ENCODE measurements around the gene CNPY1.

Gene CNPY1

DNA sequence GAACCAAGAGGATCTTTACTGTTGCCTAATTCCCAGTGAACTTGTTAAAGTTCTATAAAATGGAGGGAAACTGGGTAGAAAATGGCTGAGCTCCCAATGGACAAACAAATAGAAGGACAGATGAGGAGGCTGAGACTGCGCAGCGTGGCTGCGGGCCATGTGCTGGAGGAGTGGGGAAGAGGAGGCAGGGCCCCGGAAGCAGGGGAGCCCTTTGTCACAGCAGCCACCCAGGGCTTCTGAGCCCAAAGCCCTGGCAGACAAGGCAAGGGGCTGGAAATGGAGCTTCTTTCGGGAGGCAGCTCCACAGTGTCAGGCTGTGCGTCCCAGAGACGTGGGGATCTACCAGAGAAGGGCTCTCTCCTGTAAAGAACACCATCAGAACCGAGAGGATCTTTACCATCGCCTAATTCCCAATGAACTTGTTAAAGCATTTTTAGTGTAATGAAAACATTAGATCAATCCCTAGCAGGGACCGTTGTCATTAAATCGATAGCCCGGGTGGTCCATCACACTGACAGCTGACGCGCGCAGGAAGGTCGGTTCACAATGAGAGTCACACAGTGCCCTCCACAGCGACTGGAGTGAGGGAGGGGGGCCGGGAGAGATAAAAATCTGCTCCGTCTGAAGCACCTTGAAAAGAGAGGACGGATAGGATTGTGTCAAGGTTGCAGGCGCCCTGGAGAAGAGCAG lies 14.0 kb upstream of the CNPY1 start:
- no peak overlapping the region for H2BK15ac ChIP-seq (replicated peaks; ENCODE audit: low read depth)
- no peak overlapping the region for H4K8ac ChIP-seq (ENCODE audit: low read depth, low read length)
- H3K27me3 ChIP-seq (ENCODE audit: insufficient read depth, low read length, poor library complexity) = no peaks in the 10 kb centered on the region
- no peak overlapping the region for H3K9ac ChIP-seq (ENCODE audit: low read length)
- H2AK5ac ChIP-seq (ENCODE audit: low read length) = no peak overlapping the region
- H3K4me3 ChIP-seq (ENCODE audit: low read length) = no peak overlapping the region
- no peaks in the 10 kb centered on the region for H3K79me2 ChIP-seq (ENCODE audit: control insufficient read depth, insufficient read depth, low read length)
- no peak overlapping the region for H3K23ac ChIP-seq (ENCODE audit: low read length)
- H3K79me1 ChIP-seq (ENCODE audit: low read length) = no peaks in the 10 kb centered on the region
- no peak overlapping the region for H3K4me2 ChIP-seq (ENCODE audit: low read length)
- no peak overlapping the region for H3K4ac ChIP-seq (ENCODE audit: low read depth, low read length)
- no peak overlapping the region for H3K56ac ChIP-seq (ENCODE audit: low read length)
- H2BK120ac ChIP-seq (ENCODE audit: low read depth, low read length) = no peak overlapping the region
- no peaks in the 10 kb centered on the region for H3K4me1 ChIP-seq (ENCODE audit: control insufficient read depth, low read depth, low read length)
- no peaks in the 10 kb centered on the region for H3K36me3 ChIP-seq (ENCODE audit: control insufficient read depth, insufficient read depth, low read length)
- H4K5ac ChIP-seq (ENCODE audit: low read length) = no peak overlapping the region
- no CpG with 5 or more reads among the region's 21 CpGs for WGBS (ENCODE audit: extremely low coverage, insufficient coverage, low lambda C conversion rate)
- DNase-seq = no peak
- no peak overlapping the region for H3K18ac ChIP-seq (ENCODE audit: low read length)
- no peak overlapping the region for H3K27ac ChIP-seq (ENCODE audit: low read depth, low read length)
- H2BK5ac ChIP-seq (ENCODE audit: low read length) = no peak overlapping the region

DNA sequence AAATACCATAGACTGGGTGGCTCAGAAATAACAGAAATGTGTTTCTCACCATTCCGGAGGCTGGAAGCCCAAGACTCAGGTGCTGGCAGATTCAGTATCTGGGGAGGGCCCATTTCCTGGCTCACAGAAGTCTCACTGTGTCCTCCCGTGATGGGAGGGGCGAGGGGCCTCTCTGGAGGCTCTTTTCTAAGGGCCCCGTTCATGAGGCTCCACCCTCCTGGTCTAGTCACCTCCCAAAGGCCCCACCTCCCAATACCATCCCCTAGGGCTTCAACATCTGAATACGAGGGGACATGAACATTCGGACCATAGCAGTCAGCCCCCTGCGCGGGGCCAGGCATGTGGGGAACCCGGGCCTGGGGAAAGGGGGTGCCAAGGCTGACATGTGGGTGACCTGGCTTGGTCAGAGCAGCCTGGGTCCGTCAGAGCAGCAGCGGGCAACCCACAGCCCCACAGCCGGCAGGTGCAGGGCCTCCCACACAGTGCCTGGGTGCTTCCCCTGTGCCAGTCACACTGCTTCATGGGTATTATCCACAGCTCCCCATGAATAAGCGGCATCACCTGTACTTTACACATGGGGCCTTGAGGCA lies 13.3 kb upstream of the CNPY1 start:
- no peak overlapping the region for H2AK5ac ChIP-seq (ENCODE audit: low read length)
- H3K23ac ChIP-seq (ENCODE audit: low read length) = no peak overlapping the region
- no peak overlapping the region for H3K18ac ChIP-seq (ENCODE audit: low read length)
- no peak overlapping the region for H3K4me3 ChIP-seq (ENCODE audit: low read length)
- no peak overlapping the region for H3K4me2 ChIP-seq (ENCODE audit: low read length)
- no peak overlapping the region for H3K4ac ChIP-seq (ENCODE audit: low read depth, low read length)
- no peak overlapping the region for H2BK15ac ChIP-seq (replicated peaks; ENCODE audit: low read depth)
- WGBS (ENCODE audit: extremely low coverage, insufficient coverage, low lambda C conversion rate) = no CpG with 5 or more reads among the region's 13 CpGs
- H2BK5ac ChIP-seq (ENCODE audit: low read length) = no peak overlapping the region
- H3K79me2 ChIP-seq (ENCODE audit: control insufficient read depth, insufficient read depth, low read length) = no peaks in the 10 kb centered on the region
- no peaks in the 10 kb centered on the region for H3K79me1 ChIP-seq (ENCODE audit: low read length)
- H3K9ac ChIP-seq (ENCODE audit: low read length) = no peak overlapping the region
- no peak overlapping the region for H3K56ac ChIP-seq (ENCODE audit: low read length)
- H3K27me3 ChIP-seq (ENCODE audit: insufficient read depth, low read length, poor library complexity) = no peaks in the 10 kb centered on the region
- H4K5ac ChIP-seq (ENCODE audit: low read length) = no peak overlapping the region
- H3K27ac ChIP-seq (ENCODE audit: low read depth, low read length) = no peak overlapping the region
- no peak overlapping the region for H4K8ac ChIP-seq (ENCODE audit: low read depth, low read length)
- H3K36me3 ChIP-seq (ENCODE audit: control insufficient read depth, insufficient read depth, low read length) = no peaks in the 10 kb centered on the region
- no peaks in the 10 kb centered on the region for H3K4me1 ChIP-seq (ENCODE audit: control insufficient read depth, low read depth, low read length)
- no peak overlapping the region for H2BK120ac ChIP-seq (ENCODE audit: low read depth, low read length)
- no peak for DNase-seq

DNA sequence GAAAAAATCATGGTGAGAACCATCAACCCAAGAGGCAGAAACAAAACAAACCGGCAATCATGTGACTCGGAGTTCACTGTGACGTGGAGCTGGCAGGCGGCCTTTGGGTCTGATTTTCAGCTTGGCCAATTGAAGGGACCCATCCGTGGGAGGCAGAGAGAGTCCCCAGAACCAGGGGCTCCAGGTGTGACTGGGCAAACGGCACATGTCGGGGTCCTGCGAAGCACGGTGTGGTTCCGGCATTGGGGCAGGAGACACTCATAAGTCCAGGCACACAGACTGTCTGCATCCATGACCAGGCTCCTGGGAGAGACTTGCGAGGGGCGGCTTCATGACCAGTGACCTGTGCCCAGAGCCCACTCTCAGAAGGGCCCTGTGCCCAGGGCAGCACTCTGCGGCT lies 12.6 kb upstream of the CNPY1 start:
- Histone ChIP-seq H2AK5ac (ENCODE audit: low read length) (no peak overlapping the region), H3K36me3 (ENCODE audit: control insufficient read depth, insufficient read depth, low read length) (no peaks in the 10 kb centered on the region), H3K27me3 (ENCODE audit: insufficient read depth, low read length, poor library complexity) (no peaks in the 10 kb centered on the region), H3K79me1 (ENCODE audit: low read length) (no peaks in the 10 kb centered on the region), H3K18ac (ENCODE audit: low read length) (no peak overlapping the region), H2BK120ac (ENCODE audit: low read depth, low read length) (no peak overlapping the region), H3K4me1 (ENCODE audit: control insufficient read depth, low read depth, low read length) (no peaks in the 10 kb centered on the region), H3K79me2 (ENCODE audit: control insufficient read depth, insufficient read depth, low read length) (no peaks in the 10 kb centered on the region), H3K9ac (ENCODE audit: low read length) (no peak overlapping the region), H3K27ac (ENCODE audit: low read depth, low read length) (no peak overlapping the region), H4K5ac (ENCODE audit: low read length) (no peak overlapping the region), H3K4me3 (ENCODE audit: low read length) (no peak overlapping the region), H3K56ac (ENCODE audit: low read length) (no peak overlapping the region), H2BK15ac (replicated peaks; ENCODE audit: low read depth) (no peak overlapping the region), H3K4me2 (ENCODE audit: low read length) (no peak overlapping the region), H3K4ac (ENCODE audit: low read depth, low read length) (no peak overlapping the region), H2BK5ac (ENCODE audit: low read length) (no peak overlapping the region), H3K23ac (ENCODE audit: low read length) (no peak overlapping the region), H4K8ac (ENCODE audit: low read depth, low read length) (no peak overlapping the region)
- DNase-seq = no peak
- no CpG with 5 or more reads among the region's 13 CpGs for WGBS (ENCODE audit: extremely low coverage, insufficient coverage, low lambda C conversion rate)

DNA sequence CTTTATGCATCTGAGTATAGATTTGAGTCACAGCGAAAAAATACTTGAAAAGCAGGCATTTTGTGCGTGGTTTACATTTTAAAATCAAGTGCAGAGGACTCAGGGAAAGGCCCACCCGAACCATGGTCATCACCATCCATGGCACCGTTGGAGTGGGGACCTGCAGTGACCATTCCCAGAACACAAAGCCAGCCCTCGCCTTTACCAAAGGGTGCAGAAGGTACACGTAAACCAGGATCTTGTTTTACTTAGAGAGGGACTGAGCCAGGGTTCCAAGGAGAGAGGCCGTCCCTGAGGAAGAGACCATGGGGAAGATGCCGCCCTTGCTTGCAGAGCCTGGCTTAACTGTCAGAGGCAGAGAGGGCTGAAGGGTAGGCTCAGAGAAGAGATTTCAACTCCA lies 12.0 kb upstream of the CNPY1 start:
- no peak for DNase-seq
- H3K36me3 ChIP-seq (ENCODE audit: control insufficient read depth, insufficient read depth, low read length) = no peaks in the 10 kb centered on the region
- no peak overlapping the region for H4K5ac ChIP-seq (ENCODE audit: low read length)
- H3K4me3 ChIP-seq (ENCODE audit: low read length) = no peak overlapping the region
- H3K18ac ChIP-seq (ENCODE audit: low read length) = no peak overlapping the region
- H2BK120ac ChIP-seq (ENCODE audit: low read depth, low read length) = no peak overlapping the region
- no peak overlapping the region for H2AK5ac ChIP-seq (ENCODE audit: low read length)
- no peaks in the 10 kb centered on the region for H3K27me3 ChIP-seq (ENCODE audit: insufficient read depth, low read length, poor library complexity)
- H3K9ac ChIP-seq (ENCODE audit: low read length) = no peak overlapping the region
- no peak overlapping the region for H4K8ac ChIP-seq (ENCODE audit: low read depth, low read length)
- no peak overlapping the region for H3K56ac ChIP-seq (ENCODE audit: low read length)
- H3K4ac ChIP-seq (ENCODE audit: low read depth, low read length) = no peak overlapping the region
- no CpG with 5 or more reads among the region's 8 CpGs for WGBS (ENCODE audit: extremely low coverage, insufficient coverage, low lambda C conversion rate)
- H3K27ac ChIP-seq (ENCODE audit: low read depth, low read length) = no peak overlapping the region
- H2BK5ac ChIP-seq (ENCODE audit: low read length) = no peak overlapping the region
- H2BK15ac ChIP-seq (replicated peaks; ENCODE audit: low read depth) = no peak overlapping the region
- H3K23ac ChIP-seq (ENCODE audit: low read length) = no peak overlapping the region
- no peaks in the 10 kb centered on the region for H3K4me1 ChIP-seq (ENCODE audit: control insufficient read depth, low read depth, low read length)
- H3K4me2 ChIP-seq (ENCODE audit: low read length) = no peak overlapping the region
- H3K79me1 ChIP-seq (ENCODE audit: low read length) = no peaks in the 10 kb centered on the region
- H3K79me2 ChIP-seq (ENCODE audit: control insufficient read depth, insufficient read depth, low read length) = no peaks in the 10 kb centered on the region

DNA sequence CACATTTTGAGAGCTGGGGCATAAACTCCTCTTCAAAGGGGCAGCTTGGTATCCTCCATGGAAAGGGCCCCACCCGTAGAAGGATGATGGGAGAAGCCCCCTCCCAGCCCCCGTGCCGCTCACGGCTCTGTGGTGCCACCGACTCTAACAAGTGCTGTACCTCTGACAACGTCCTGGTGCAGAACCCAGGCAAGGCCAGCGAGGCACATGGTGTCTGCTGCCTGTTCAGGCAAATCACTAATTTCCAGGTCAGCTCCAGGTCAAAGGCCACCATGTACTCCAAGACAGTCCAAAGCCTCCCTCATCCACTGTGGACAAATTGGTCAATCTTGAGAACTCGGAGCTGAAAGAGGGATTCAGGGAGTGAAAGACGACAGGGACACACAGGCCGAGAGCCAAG lies 11.4 kb upstream of the CNPY1 start:
- Histone ChIP-seq H3K4me3 (ENCODE audit: low read length) (no peak overlapping the region), H3K4me2 (ENCODE audit: low read length) (no peak overlapping the region), H2BK120ac (ENCODE audit: low read depth, low read length) (no peak overlapping the region), H3K23ac (ENCODE audit: low read length) (no peak overlapping the region), H3K79me1 (ENCODE audit: low read length) (no peaks in the 10 kb centered on the region), H4K5ac (ENCODE audit: low read length) (no peak overlapping the region), H2BK15ac (replicated peaks; ENCODE audit: low read depth) (no peak overlapping the region), H3K4ac (ENCODE audit: low read depth, low read length) (no peak overlapping the region), H3K27ac (ENCODE audit: low read depth, low read length) (no peak overlapping the region), H3K27me3 (ENCODE audit: insufficient read depth, low read length, poor library complexity) (no peaks in the 10 kb centered on the region), H3K79me2 (ENCODE audit: control insufficient read depth, insufficient read depth, low read length) (no peaks in the 10 kb centered on the region), H3K9ac (ENCODE audit: low read length) (no peak overlapping the region), H2AK5ac (ENCODE audit: low read length) (no peak overlapping the region), H3K18ac (ENCODE audit: low read length) (no peak overlapping the region), H3K56ac (ENCODE audit: low read length) (no peak overlapping the region), H3K4me1 (ENCODE audit: control insufficient read depth, low read depth, low read length) (no peaks in the 10 kb centered on the region), H2BK5ac (ENCODE audit: low read length) (no peak overlapping the region), H4K8ac (ENCODE audit: low read depth, low read length) (no peak overlapping the region), H3K36me3 (ENCODE audit: control insufficient read depth, insufficient read depth, low read length) (no peaks in the 10 kb centered on the region)
- WGBS (ENCODE audit: extremely low coverage, insufficient coverage, low lambda C conversion rate) = no CpG with 5 or more reads among the region's 10 CpGs
- DNase-seq = no peak

DNA sequence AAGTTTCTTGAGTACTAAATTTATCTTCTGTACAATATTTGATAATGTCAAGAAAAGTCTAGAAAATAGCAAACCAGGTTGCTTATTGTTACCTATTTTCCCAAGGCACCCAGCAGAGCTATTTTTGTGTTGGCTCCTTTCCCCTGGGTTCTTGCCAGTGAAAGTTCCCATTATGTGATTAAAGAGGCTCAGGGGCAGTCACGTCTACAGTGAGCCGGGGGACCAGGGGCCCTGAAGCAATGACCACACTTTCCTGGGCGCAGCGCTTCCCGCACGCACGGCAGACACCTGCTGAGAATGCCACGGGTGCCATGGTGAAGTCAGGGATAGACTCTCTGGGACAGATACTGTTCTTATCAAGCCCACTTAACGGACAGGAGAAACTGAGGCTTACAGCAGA lies 10.4 kb upstream of the CNPY1 start:
- no CpG with 5 or more reads among the region's 9 CpGs for WGBS (ENCODE audit: extremely low coverage, insufficient coverage, low lambda C conversion rate)
- H3K4me1 ChIP-seq (ENCODE audit: control insufficient read depth, low read depth, low read length) = no peaks in the 10 kb centered on the region
- no peak overlapping the region for H3K56ac ChIP-seq (ENCODE audit: low read length)
- H4K8ac ChIP-seq (ENCODE audit: low read depth, low read length) = no peak overlapping the region
- no peak overlapping the region for H3K4me3 ChIP-seq (ENCODE audit: low read length)
- H3K4me2 ChIP-seq (ENCODE audit: low read length) = no peak overlapping the region
- no peaks in the 10 kb centered on the region for H3K27me3 ChIP-seq (ENCODE audit: insufficient read depth, low read length, poor library complexity)
- no peaks in the 10 kb centered on the region for H3K79me1 ChIP-seq (ENCODE audit: low read length)
- no peak overlapping the region for H3K9ac ChIP-seq (ENCODE audit: low read length)
- no peak overlapping the region for H2BK120ac ChIP-seq (ENCODE audit: low read depth, low read length)
- H2AK5ac ChIP-seq (ENCODE audit: low read length) = no peak overlapping the region
- no peaks in the 10 kb centered on the region for H3K36me3 ChIP-seq (ENCODE audit: control insufficient read depth, insufficient read depth, low read length)
- H2BK15ac ChIP-seq (replicated peaks; ENCODE audit: low read depth) = no peak overlapping the region
- no peaks in the 10 kb centered on the region for H3K79me2 ChIP-seq (ENCODE audit: control insufficient read depth, insufficient read depth, low read length)
- no peak overlapping the region for H4K5ac ChIP-seq (ENCODE audit: low read length)
- H3K4ac ChIP-seq (ENCODE audit: low read depth, low read length) = no peak overlapping the region
- DNase-seq = no peak
- no peak overlapping the region for H3K27ac ChIP-seq (ENCODE audit: low read depth, low read length)
- H3K18ac ChIP-seq (ENCODE audit: low read length) = no peak overlapping the region
- no peak overlapping the region for H2BK5ac ChIP-seq (ENCODE audit: low read length)
- H3K23ac ChIP-seq (ENCODE audit: low read length) = no peak overlapping the region
